Skeletal muscle cell (primary cell): Measurements from ENCODE around the gene FBXW7.

Experiments used
- DNase-seq: peaks from one replicate; pipeline ENCODE4 v3.0.0-alpha.2; 2010; ENCODE audit warnings: low read depth
- H3K4me3 ChIP-seq: 2 replicates; pipeline ENCODE4 v1.5.1; 2011; ENCODE audit warnings: low read depth, mild to moderate bottlenecking, control low read depth, low read length, moderate library complexity

Gene FBXW7

DNA sequence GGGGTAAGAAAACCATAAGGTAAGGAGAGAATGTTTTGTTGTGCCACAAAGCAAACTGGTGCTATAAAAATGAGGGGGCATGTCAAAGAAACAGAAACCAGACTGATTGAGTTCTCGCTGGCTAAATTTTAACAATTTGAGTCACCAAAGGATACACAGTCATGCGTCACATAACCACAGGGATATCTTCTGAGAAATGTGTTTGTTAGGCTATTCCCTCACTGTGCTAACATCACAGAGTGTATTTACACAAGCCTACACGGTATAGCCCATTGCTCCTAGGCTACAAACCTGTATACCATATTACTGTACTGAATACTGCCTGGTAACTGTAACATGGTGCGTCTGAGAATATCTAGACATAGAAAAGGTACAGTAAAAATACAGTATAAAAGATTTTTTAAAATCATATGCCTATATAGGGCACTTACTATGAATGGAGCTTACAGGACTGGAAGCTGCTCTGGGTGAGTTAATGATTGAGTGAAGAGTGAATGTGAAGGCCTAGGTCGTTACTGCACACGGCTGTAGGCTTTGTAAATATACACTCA, 50.1 kb downstream of the FBXW7 start:
- peak overlapping the region; percentile 10 for H3K4me3 ChIP-seq
- DNase-seq = peak; percentile 75

DNA sequence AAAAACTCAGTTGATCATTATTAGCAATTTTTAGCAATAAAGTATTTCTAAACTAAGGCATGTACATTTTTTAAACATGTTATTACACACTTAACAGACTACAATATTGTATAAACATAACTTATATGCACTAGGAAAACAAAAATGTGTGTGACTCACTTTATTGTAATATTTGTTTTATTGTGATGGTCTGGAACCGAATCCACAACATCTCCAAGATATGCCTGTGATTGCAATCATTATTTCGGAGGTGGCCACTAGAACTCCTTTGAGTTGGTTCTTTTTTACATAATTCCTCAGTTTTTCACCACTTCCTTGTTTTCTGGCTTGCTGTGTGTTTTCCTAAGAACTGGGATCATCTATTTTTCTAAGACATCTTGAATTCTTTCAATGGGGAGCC, 53.7 kb downstream of the FBXW7 start:
- no peak for DNase-seq
- H3K4me3 ChIP-seq = no peak overlapping the region

- H3K4me3 ChIP-seq = no peak overlapping the region
- DNase-seq = no peak
These were observed 55.0 kb downstream of the FBXW7 start for GRCh38 chr4:152480901-152481300.

DNA sequence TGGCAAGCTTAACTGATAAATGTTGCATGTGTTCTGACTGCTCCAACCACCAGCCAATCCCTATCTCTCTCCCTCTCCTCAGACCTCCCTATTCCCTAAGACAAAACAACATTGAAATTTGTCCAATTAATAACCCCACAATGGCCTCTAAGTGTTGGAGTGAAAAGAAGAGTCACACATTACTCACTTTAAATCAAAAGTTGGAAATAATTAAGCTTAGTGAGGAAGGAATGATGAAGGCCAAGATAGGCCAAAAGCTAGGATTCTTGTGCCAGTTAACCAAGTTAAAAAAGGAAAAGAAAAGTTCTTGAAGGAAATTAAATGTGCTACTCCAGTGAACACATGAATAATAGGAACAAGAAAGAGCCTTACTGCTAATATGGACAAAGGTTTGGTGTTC, 55.6 kb downstream of the FBXW7 start:
- no peak for DNase-seq
- H3K4me3 ChIP-seq = no peak overlapping the region

GRCh38 chr4:152479428-152480026, 56.4 kb downstream of the FBXW7 start:
- peak; percentile 71 for DNase-seq
- H3K4me3 ChIP-seq = no peak overlapping the region

DNA sequence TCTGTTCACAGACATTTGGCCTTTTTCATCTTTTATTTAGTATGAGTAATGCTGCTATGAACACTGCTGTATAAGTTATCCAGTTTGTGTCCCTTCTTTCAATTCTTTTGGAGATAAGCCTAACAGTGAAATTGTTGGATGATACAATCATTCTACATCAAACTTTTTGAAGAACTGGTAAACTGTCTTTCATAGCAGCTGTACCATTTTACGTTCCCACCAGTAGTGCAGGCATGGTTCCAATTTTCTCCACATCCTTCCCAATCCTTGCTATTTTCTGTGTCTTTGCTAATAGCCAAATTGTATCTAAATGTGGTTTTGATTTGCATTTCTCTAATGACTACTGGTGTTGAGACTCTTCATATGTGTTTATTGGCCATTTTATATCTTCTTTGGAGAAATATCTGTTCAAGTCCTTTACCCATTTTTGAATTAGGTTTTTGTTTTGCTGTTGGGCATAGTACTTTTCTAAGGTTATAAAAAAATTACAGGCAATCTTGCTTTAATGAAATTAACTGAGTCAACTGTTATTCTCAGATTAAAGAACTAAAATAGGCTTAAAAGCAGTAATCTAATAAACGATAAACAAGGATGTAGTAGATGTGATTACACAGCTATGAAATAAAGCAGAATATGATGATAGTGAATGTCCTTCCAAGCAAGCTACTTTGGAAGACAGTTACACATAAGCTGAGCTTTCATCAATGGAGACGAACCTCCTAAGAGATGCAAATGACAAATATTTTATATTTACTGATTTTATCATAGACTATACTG, 57.2 kb downstream of the FBXW7 start:
- H3K4me3 ChIP-seq = no peak overlapping the region
- no peak for DNase-seq

DNA sequence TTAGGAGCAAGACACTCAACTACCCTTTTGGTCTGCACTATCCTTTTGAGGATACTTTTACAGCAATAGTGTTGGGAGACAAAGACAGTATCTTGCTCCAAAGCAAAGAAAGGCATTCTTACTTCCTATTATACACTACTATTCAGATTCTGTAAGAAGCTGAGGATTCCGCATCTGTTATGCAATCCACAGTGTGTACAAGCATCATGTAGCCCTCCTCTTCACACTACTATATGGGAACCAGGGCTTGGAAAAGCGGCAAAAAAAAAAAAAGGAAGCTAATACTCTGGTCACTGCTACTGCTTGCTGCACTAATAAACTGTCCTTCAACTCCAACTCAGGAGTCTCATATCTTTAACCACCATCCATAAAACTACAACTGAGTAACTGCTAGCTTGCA, 59.1 kb downstream of the FBXW7 start:
- no peak overlapping the region for H3K4me3 ChIP-seq
- no peak for DNase-seq

GRCh38 chr4:152471251-152471792, 64.6 kb downstream of the FBXW7 start:
- H3K4me3 ChIP-seq = no peak overlapping the region
- DNase-seq = no peak

DNA sequence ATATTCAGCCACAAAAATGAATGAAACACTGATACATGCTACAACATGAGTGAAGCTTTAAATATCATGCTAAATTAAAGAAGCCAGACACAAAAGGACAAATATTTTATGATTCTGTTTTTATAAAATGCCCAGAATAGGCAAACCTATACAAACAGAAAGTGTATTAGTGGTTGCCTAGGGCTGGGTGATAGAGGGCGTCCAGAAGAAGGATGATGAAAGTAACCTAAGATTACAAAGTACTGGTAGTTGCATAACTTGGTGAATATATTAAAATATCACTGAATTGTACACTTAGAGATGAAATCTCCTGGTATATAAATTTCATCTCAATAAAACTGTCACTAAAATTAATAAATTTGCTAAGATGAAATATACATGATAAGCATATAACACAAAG, 67.5 kb downstream of the FBXW7 start:
- no peak for DNase-seq
- H3K4me3 ChIP-seq = no peak overlapping the region

GRCh38 chr4:152467101-152467500, 68.8 kb downstream of the FBXW7 start:
- no peak for DNase-seq
- no peak overlapping the region for H3K4me3 ChIP-seq

DNA sequence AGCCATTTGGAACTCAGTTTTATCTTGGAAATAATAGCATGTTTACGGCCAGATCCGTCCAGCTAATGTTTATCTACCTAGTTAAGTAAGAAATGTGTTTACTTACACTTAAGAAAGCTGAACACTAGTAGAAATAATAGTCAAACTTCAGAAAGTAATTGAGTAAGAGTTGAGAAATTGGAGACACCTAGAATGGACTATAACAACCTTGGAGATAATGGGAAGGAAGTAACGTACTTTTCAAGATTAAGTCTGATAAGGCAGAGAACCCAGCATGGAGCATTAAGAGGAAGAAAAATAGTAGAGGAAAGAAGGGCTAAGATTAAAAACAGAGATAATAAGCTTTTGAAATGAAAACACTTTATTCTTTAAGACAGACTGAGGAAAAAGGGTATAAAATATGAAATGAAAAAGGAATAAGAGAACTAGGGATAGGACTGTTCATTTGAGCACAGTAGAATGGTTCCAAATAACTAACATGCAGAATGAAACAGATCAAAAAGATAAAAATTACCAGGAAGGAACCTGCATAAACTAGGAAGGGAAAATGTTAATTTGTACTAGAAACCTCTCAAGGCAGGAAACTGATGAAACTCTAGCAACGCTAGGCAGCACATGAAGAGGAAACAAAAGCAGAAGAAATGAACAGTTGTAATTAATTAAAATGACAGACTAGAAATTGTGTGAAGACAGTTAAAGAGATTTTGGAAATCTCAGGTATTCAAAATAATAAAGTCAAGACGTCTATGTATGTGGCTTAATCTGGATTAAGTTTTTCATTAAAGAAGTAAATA, 71.7 kb downstream of the FBXW7 start:
- no peak for DNase-seq
- no peak overlapping the region for H3K4me3 ChIP-seq

- no peak overlapping the region for H3K4me3 ChIP-seq
- DNase-seq = no peak
These were observed 72.3 kb downstream of the FBXW7 start for GRCh38 chr4:152463562-152463961.

DNA sequence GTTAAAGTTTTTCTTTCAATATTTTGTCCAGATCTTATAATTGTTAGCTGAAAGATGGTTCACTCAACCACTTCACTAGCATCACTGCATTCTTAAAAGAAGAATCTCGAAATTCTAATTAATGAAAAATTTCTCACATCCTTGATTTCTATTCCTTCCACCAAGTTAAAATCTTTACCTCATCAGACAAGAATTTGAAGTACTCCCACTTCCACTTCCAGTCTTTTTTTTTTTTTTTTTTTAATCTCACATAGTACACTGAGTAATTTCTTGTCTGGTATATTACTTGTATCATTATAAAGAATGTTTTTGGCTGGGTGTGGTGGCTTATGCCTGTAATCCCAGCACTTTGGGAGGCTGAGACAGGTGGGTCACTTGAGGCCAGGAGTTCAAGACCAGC, 73.2 kb downstream of the FBXW7 start:
- no peak for DNase-seq
- H3K4me3 ChIP-seq = no peak overlapping the region

- no peak overlapping the region for H3K4me3 ChIP-seq
- DNase-seq = no peak
These were observed 73.8 kb downstream of the FBXW7 start for GRCh38 chr4:152462047-152462446.

- peak; percentile 69 for DNase-seq
- no peak overlapping the region for H3K4me3 ChIP-seq
These were observed 75.4 kb downstream of the FBXW7 start for GRCh38 chr4:152460488-152460887.

GRCh38 chr4:152459326-152459725, 76.6 kb downstream of the FBXW7 start:
- DNase-seq = no peak
- H3K4me3 ChIP-seq = no peak overlapping the region

- no peak for DNase-seq
- H3K4me3 ChIP-seq = no peak overlapping the region
These were observed 77.0 kb downstream of the FBXW7 start for GRCh38 chr4:152458801-152459302.

DNA sequence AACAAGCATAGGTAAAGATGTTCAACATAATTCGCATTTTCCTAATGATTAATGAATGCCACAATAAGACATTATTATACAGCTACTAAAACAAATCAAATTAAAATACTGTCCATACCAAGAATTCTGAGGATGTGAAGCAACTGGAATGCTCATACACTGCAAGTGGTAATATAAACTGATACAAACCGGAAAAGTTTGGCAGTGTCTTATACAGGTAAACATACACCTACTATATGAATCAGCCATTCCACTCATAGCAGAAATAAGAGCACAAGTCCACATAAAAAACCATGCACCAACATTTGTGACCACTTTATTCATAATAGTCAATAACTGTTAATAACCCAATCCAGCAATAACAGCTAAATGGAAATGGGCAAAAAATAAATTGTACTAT, 79.3 kb downstream of the FBXW7 start:
- no peak for DNase-seq

DNA sequence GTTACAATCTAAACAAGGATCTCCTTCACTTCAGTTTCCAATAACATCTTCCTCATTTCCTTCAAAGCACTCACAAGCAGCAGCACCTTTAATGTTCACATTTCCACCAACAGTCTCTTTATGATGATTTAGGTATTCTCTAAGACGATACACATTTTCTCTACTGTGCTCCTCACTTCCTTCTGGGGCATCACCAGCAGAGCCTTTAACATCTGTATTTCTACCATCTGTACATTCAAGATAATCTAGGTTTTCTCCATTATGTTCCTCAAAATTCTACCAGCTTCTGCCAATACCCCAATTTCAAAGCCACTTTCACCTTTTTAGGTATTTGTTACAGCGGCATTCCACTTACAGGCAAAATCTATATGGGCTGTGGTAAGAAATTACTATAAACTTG, 80.6 kb downstream of the FBXW7 start:
- DNase-seq = no peak
- H3K4me3 ChIP-seq = no peak overlapping the region

More for the DNA sequence above, 79.3 kb downstream of the FBXW7 start:
- H3K4me3 ChIP-seq = no peak overlapping the region
